Breast epithelium (tissue), 4 donors: ENCODE data around the gene KIF5A. TPM values are rescaled to one million over a fixed set of nuclear protein-coding genes. Genes with fewer than 3 reads are reported as not detected.

Source experiments
- DNase-seq, 2 donors: peaks; one replicate each; pipeline ENCODE4 v3.0.0-alpha.2; 2019; ENCODE audit warnings: low spot score in 2 of 2
- H3K27ac ChIP-seq, 2 donors: fragments of 200-600 bp; sonication (generic) in 1 of 2; one replicate each; pipeline ENCODE4 v1.5.1; 2016 to 2019; ENCODE audit warnings: mild to moderate bottlenecking in 1 of 2
- H3K27me3 ChIP-seq, 2 donors: fragments of 200-600 bp; sonication (generic) in 1 of 2; one replicate each; pipeline versions ENCODE4 v1.5.1 to v1.6.0; 2017 to 2019; ENCODE audit warnings: control low read depth in 1 of 2, mild to moderate bottlenecking in 1 of 2
- H3K36me3 ChIP-seq: fragments of 200-600 bp; one replicate; pipeline ENCODE4 v1.5.1; 2019
- H3K4me1 ChIP-seq, 2 donors: fragments of 200-600 bp; sonication (generic); one replicate each; pipeline ENCODE4 v1.5.1; 2016 to 2019; ENCODE audit warnings: control low read depth in 1 of 2
- H3K4me3 ChIP-seq, 3 donors: fragments of 200-600 bp; sonication (generic); 1 replicate in 2 of 3; 2 replicates in 1 of 3; pipeline ENCODE4 v1.5.1; 2016 to 2019; ENCODE audit warnings: mild to moderate bottlenecking in 3 of 3, moderate library complexity in 2 of 3
- H3K9me3 ChIP-seq, 2 donors: fragments of 200-600 bp; sonication (generic) in 1 of 2; one replicate each; pipeline ENCODE4 v1.5.1; 2016 to 2019; ENCODE audit warnings: control low read depth in 1 of 2
- POLR2A ChIP-seq: fragments of 450-650 bp; IDR thresholded peaks from one replicate; pipeline ENCODE4 v1.6.1; 2016; ENCODE audit warnings: antibody characterized with exemption, mild to moderate bottlenecking, moderate library complexity
- POLR2AphosphoS5 ChIP-seq, 3 donors: sonication (generic); formaldehyde crosslinking; IDR thresholded peaks; one replicate each; pipeline ENCODE4 v1.6.1; 2017; ENCODE audit warnings: antibody characterized with exemption in 3 of 3
- intact Hi-C: fragments of 100-400 bp; cut with DNase I; formaldehyde crosslinking; loops from one replicate; pipeline ENCODE4 v1.15.1; 2023; ENCODE audit warnings: low total_unique reads
- total RNA-seq, 3 donors: library from RNA; depleted of rRNA; stranded (reverse); fragments of >200 nt; gene quantifications; one replicate each; pipeline ENCODE4 v1.1.0, GENCODE V29; 2016
- TF ChIP-seq, protein P1 (sequence below), 3 donors: fragments of 450-650 bp; IDR thresholded peaks; one replicate each; pipeline ENCODE4 v1.5.1; 2016 to 2017; ENCODE audit warnings: antibody characterized with exemption in 3 of 3, mild to moderate bottlenecking in 3 of 3, moderate library complexity in 3 of 3

Gene KIF5A
- total RNA-seq, 3 donors from 2014 or later, result 0.98 to 1.2 TPM; not detected in 1

DNA sequence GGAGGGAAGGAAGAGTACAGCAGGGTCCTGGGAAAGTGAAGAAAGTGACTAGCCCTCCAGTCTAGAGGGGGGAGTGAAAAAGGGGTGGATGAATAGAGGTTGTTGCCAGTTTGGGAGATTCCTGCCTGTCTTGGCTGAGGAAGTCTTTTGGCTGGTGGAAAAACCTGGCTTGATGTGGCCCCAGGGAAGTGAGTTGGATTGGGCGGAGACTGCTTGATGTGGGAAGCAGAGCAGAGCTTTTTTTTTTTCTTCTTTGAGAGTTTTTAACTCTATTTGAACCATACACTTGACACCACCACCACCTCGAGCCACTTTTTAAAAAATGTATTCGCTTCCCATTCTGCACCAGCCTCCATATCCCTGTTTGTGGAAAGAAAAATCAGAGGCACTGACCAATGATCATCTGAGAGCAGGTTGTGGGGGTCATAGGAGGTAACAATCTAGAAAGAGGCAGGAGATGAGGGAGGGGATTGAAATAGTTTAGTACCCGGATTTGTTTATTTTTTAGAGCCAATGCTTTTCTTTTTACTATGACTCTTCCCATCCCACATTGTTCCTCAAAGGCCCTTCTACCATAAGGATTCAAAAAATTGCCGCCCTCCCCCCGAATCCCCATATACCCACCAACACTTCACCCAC, 54.1 kb downstream of the KIF5A start:
- Histone ChIP-seq H3K27me3 (no peaks in the 10 kb centered on the region), H3K4me3 (peak overlapping the region; percentile 59 to 100 (median 81)), H3K4me1 (peaks cover 0 to 4% of the 10 kb centered on the region in 2 donors), H3K36me3 (peaks cover 9% of the 10 kb centered on the region), H3K9me3 (no peaks in the 10 kb centered on the region), H3K27ac (peak overlapping the region; percentile 97 to 100)
- TF ChIP-seq POLR2A, result no peak
- peak in 1 of 3 donors; percentile 22 for TF ChIP-seq POLR2AphosphoS5 (IDR thresholded peaks at IDR 0.05)
- peak; percentile 74 to 82 for DNase-seq
- intact Hi-C loops, result no loop called here

DNA sequence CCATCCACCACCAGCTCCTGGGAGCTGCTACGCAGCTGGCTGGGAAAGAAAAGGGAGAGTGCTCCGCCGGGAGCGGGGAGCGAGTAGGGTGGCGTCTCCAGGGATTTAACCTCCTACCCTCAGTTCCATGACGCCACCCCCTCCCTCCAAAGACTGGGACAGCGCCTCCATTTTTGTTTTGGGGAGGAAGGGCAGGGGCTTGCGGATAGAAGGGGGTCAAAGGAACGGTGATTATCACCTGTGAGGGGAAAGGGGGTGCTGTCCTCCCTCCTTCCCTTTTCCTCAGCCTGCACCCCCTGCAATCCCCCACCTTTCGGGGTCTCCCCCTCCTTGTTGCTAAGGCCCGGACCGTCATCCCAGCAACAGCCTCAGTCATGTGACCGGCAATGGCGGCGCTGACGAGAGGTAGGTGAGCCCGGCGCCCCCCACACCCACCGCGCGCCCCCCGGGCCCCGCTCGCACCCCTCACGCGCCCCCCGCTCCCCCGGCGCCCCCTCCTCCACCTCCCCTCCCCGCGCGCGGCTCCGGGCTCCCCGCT, 54.7 kb downstream of the KIF5A start, which contains the start of gene DTX3:
TSS of gene DTX3 (plus strand) at position 371 of the 538 bp plus-strand sequence. CDS start 1,694 bp downstream, outside the sequence.
- peaks cover 9% of the 10 kb centered on the region for H3K36me3 ChIP-seq
- no peak for DNase-seq

GRCh38 chr12:57604992-57605810, 55.4 kb downstream of the KIF5A start:
- Histone ChIP-seq H3K27ac (peak overlapping the region; percentile 97 to 100), H3K27me3 (no peaks in the 10 kb centered on the region), H3K4me3 (peak overlapping the region; percentile 59 to 100 (median 81)), H3K36me3 (peaks cover 9% of the 10 kb centered on the region), H3K4me1 (peaks cover 0 to 4% of the 10 kb centered on the region in 2 donors), H3K9me3 (no peaks in the 10 kb centered on the region)
- intact Hi-C loops, result no loop called here
- TF ChIP-seq POLR2AphosphoS5 (IDR thresholded peaks at IDR 0.05) (no peak), POLR2A (no peak)
- TF ChIP-seq, protein P1, sequence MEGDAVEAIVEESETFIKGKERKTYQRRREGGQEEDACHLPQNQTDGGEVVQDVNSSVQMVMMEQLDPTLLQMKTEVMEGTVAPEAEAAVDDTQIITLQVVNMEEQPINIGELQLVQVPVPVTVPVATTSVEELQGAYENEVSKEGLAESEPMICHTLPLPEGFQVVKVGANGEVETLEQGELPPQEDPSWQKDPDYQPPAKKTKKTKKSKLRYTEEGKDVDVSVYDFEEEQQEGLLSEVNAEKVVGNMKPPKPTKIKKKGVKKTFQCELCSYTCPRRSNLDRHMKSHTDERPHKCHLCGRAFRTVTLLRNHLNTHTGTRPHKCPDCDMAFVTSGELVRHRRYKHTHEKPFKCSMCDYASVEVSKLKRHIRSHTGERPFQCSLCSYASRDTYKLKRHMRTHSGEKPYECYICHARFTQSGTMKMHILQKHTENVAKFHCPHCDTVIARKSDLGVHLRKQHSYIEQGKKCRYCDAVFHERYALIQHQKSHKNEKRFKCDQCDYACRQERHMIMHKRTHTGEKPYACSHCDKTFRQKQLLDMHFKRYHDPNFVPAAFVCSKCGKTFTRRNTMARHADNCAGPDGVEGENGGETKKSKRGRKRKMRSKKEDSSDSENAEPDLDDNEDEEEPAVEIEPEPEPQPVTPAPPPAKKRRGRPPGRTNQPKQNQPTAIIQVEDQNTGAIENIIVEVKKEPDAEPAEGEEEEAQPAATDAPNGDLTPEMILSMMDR (IDR thresholded peaks at IDR 0.05), result no peak
- peak in 1 of 2 donors; percentile 50 for DNase-seq

More for the DNA sequence above, 54.7 kb downstream of the KIF5A start, which contains the start of gene DTX3:
- TF ChIP-seq POLR2A, result no peak
- peak in 1 of 3 donors; percentile 14 for TF ChIP-seq POLR2AphosphoS5 (IDR thresholded peaks at IDR 0.05)
- H3K27me3 ChIP-seq, result no peaks in the 10 kb centered on the region
- H3K9me3 ChIP-seq, result no peaks in the 10 kb centered on the region
- H3K4me3 ChIP-seq, result peak within 1 kb of the TSS; percentile 59 to 100 (median 81)
- intact Hi-C loops, result no loop called here
- H3K4me1 ChIP-seq, result peaks cover 0 to 4% of the 10 kb centered on the region in 2 donors
- H3K27ac ChIP-seq, result peak within 1 kb of the TSS; percentile 97 to 100

DNA sequence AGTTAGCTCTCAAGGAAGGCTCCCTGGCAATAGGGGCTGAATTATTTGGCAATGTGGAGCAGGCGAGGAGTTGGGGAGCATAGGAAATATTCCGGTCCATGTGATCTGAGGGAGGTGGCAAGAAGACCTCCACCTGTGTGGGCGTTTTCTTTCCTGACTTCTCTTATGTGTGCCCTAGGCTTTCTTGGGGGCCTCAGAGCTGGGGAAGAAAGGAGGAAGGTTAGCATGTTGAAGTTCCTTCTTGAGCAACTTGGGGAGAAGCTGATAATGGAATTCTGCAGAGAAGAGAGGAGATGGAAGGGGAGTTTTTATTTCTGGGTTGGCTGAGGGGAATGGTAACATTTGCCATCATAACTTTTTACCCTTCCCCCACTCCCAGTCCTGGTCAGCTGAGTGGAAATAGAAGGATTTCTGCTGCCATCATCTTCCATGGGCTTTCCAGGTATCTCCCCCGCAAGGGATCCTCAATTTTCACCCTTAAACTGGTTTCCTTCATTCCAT, 56.0 kb downstream of the KIF5A start:
- Histone ChIP-seq H3K4me3 (peak overlapping the region in 2 of 3 donors; percentile 81 to 100), H3K36me3 (peaks cover 3% of the 10 kb centered on the region), H3K9me3 (no peaks in the 10 kb centered on the region), H3K27me3 (no peaks in the 10 kb centered on the region), H3K4me1 (peaks cover 0 to 4% of the 10 kb centered on the region in 2 donors), H3K27ac (peak overlapping the region; percentile 97 to 100)
- intact Hi-C loops, result no loop called here
- TF ChIP-seq POLR2A, result no peak
- TF ChIP-seq, protein P1 (IDR thresholded peaks at IDR 0.05), result no peak
- no peak for TF ChIP-seq POLR2AphosphoS5 (IDR thresholded peaks at IDR 0.05)
- DNase-seq, result no peak

DNA sequence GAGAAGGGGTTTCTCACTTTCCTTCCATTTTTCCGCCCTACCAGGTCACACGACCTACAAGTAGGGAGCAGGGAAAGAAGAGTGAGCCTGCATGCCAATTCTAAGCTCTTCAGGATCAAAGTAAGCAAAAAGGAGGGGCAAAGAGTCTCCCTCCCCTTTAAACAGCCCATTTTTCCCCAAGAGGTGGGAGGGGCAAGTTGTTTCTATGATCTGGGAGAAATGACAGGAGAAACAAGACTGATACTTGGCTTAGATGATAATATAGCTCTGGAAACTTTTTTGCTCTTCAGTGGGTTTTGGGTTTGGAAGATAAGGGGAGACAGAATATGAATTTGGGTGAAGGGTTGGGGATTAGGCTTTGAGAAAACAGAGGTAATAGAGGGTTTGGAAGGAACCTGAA, 56.6 kb downstream of the KIF5A start:
- Histone ChIP-seq H3K36me3 (no peaks in the 10 kb centered on the region), H3K4me3 (no peak overlapping the region), H3K27me3 (no peaks in the 10 kb centered on the region), H3K9me3 (no peaks in the 10 kb centered on the region), H3K4me1 (peaks cover 0 to 4% of the 10 kb centered on the region in 2 donors), H3K27ac (peak overlapping the region in 1 of 2 donors; percentile 100)
- intact Hi-C loops, result no loop called here
- no peak for DNase-seq
- TF ChIP-seq, protein P1 (IDR thresholded peaks at IDR 0.05), result no peak
- TF ChIP-seq POLR2A, result no peak
- TF ChIP-seq POLR2AphosphoS5 (IDR thresholded peaks at IDR 0.05), result no peak
